HCT116 (cell line): ENCODE measurements around the gene AP3B1. TPM values are rescaled to one million over a fixed set of nuclear protein-coding genes. Genes with fewer than 3 reads are reported as not detected.

Source experiments
- ATAC-seq: fragments of 200-7000 bp; cut with Tn5 transposase; 2 replicates; pipeline ENCODE4 v1.9.1; 2020; ENCODE audit warnings: mild to moderate bottlenecking, moderate library complexity
- BruUV-seq: library from RNA; stranded (reverse); fragments of 400-500 nt; replicated peaks from 2 replicates; lab custom pipeline; 2021; lab: Mats Ljungman, UMichigan
- CTCF ChIA-PET: fragments of 300-600 bp; sonication (Branson Sonifier 250); formaldehyde crosslinking; loops from one replicate; lab custom pipeline; 2021; ENCODE audit warnings: antibody characterized with exemption; lab: Charles Lee
- POLR2A ChIA-PET: fragments of 300-600, 350-600 bp; sonication (Branson Sonifier 250); formaldehyde crosslinking; loops from one replicate; lab custom pipeline; 2021; ENCODE audit warnings: antibody characterized with exemption; lab: Charles Lee
- RAD21 ChIA-PET, 2 experiments: fragments of 300-600 bp; sonication (Branson Sonifier 250); formaldehyde crosslinking; loops; one replicate each; lab custom pipeline; 2023; ENCODE audit warnings: low total read pairs in 2 of 2; ENCODE audit not compliant: uncharacterized antibody in 2 of 2, unreplicated experiment in 2 of 2, low non-redundant PET in 1 of 2; lab: Charles Lee
- DNase-seq: peaks from one replicate; pipeline ENCODE4 v3.0.0-alpha.2; 2010; ENCODE audit warnings: low read depth, low spot score
- H2AFZ ChIP-seq: fragments of 200-600 bp; shearing (Covaris generic), sonication (generic); 2 replicates; pipeline ENCODE4 v1.6.1; 2017; ENCODE audit warnings: low read depth, mixed run types, mixed read lengths, antibody characterized with exemption, low read length; ENCODE audit not compliant: poor library complexity, severe bottlenecking
- H3K27ac ChIP-seq: 2 replicates; pipeline ENCODE4 v1.5.1; 2012; ENCODE audit warnings: low read depth, low read length
- H3K27me3 ChIP-seq: fragments of 200-600 bp; sonication (generic); 2 replicates; pipeline ENCODE4 v1.6.1; 2016; ENCODE audit warnings: mixed run types, low read length, mixed read lengths; ENCODE audit not compliant: insufficient read depth
- H3K36me3 ChIP-seq, 2 experiments: fragments of 200-500 bp in 1 of 2; fragments of 200-600 bp in 1 of 2; sonication (Bioruptor generic) in 1 of 2; sonication (generic) in 1 of 2; 2 replicates each; pipeline versions ENCODE4 v1.5.1 to v1.6.1; 2014 to 2016; ENCODE audit warnings: low read length in 2 of 2, inconsistent platforms in 1 of 2, mixed read lengths in 1 of 2, mixed run types in 1 of 2; ENCODE audit not compliant: insufficient read depth in 2 of 2, control insufficient read depth in 1 of 2
- H3K4me1 ChIP-seq, 2 experiments: fragments of 200-600 bp in 1 of 2; sonication (generic) in 1 of 2; 2 replicates each; pipeline versions ENCODE4 v1.5.1 to v1.6.1; 2012 to 2017; ENCODE audit warnings: low read length in 2 of 2, inconsistent platforms in 1 of 2, mild to moderate bottlenecking in 1 of 2, mixed read lengths in 1 of 2, mixed run types in 1 of 2, moderate library complexity in 1 of 2; ENCODE audit not compliant: insufficient read depth in 2 of 2, control insufficient read depth in 1 of 2
- H3K4me2 ChIP-seq: fragments of 200-600 bp; sonication (generic); 2 replicates; pipeline ENCODE4 v1.6.1; 2017; ENCODE audit warnings: mixed run types, low read length, mixed read lengths
- H3K4me3 ChIP-seq, 2 experiments: fragments of 200-600 bp in 1 of 2; sonication (generic) in 1 of 2; replicated peaks in 1 of 2; 2 replicates each; pipeline ENCODE4 v1.5.1; 2011 to 2016; ENCODE audit warnings: low read length in 2 of 2, control low read depth in 1 of 2, low read depth in 1 of 2, mild to moderate bottlenecking in 1 of 2, mixed read lengths in 1 of 2, mixed run types in 1 of 2
- H3K79me2 ChIP-seq: fragments of 200-600 bp; sonication (generic); 2 replicates; pipeline ENCODE4 v1.6.1; 2017; ENCODE audit warnings: mild to moderate bottlenecking, mixed run types, low read length, moderate library complexity, mixed read lengths; ENCODE audit not compliant: insufficient read depth
- H3K9ac ChIP-seq: fragments of 200-600 bp; sonication (generic); 2 replicates; pipeline ENCODE4 v1.6.1; 2016; ENCODE audit warnings: low read length, mixed read lengths
- H3K9me2 ChIP-seq: fragments of 200-600 bp; sonication (generic), shearing (Covaris generic); 2 replicates; pipeline ENCODE4 v1.6.1; 2017; ENCODE audit warnings: mixed run types, mild to moderate bottlenecking, moderate library complexity; ENCODE audit not compliant: insufficient read depth
- H3K9me3 ChIP-seq, 2 experiments: fragments of 200-500 bp in 1 of 2; fragments of 200-600 bp in 1 of 2; sonication (Bioruptor generic) in 1 of 2; sonication (generic) in 1 of 2; 2 replicates each; pipeline ENCODE4 v1.6.1; 2014 to 2017; ENCODE audit warnings: low read length in 2 of 2, mixed read lengths in 2 of 2, inconsistent platforms in 1 of 2, low read depth in 1 of 2, mild to moderate bottlenecking in 1 of 2, mixed run types in 1 of 2, moderate library complexity in 1 of 2; ENCODE audit not compliant: control insufficient read depth in 1 of 2, insufficient read depth in 1 of 2
- H4K20me1 ChIP-seq: fragments of 200-600 bp; sonication (generic), shearing (Covaris generic); 2 replicates; pipeline ENCODE4 v1.6.1; 2017; ENCODE audit warnings: mixed run types, mild to moderate bottlenecking, moderate library complexity; ENCODE audit not compliant: insufficient read depth
- CBX3 ChIP-seq: IDR thresholded peaks from 2 replicates; pipeline ENCODE4 v1.6.1; 2012; ENCODE audit warnings: low read depth
- CEBPB ChIP-seq: IDR thresholded peaks from 2 replicates; pipeline ENCODE4 v1.6.1; 2012; ENCODE audit warnings: low read depth
- EZH2 ChIP-seq: fragments of 200-600 bp; sonication (generic); IDR thresholded peaks from 2 replicates; pipeline ENCODE4 v1.6.1; 2017; ENCODE audit warnings: antibody characterized with exemption, mixed run types
- RAD21 ChIP-seq: IDR thresholded peaks from 2 replicates; pipeline ENCODE4 v1.6.1; 2012; ENCODE audit warnings: low read depth, mild to moderate bottlenecking
- SIN3A ChIP-seq: IDR thresholded peaks from 2 replicates; pipeline ENCODE4 v1.6.1; 2012; ENCODE audit warnings: low read depth
- SP1 ChIP-seq: IDR thresholded peaks from 2 replicates; pipeline ENCODE4 v1.6.1; 2012; ENCODE audit warnings: low read depth
- ZNF274 ChIP-seq: fragments of 200-500 bp; sonication (Bioruptor generic); IDR thresholded peaks from 2 replicates; pipeline ENCODE4 v1.6.1; 2014; ENCODE audit warnings: mild to moderate bottlenecking, low read depth, low read length, inconsistent platforms
- intact Hi-C: fragments of 100-400 bp; cut with micrococcal nuclease; formaldehyde crosslinking; loops from 2 replicates; pipeline ENCODE4 v1.10.0; 2022
- total RNA-seq: library from RNA; stranded (reverse); gene quantifications from one replicate; pipeline ENCODE4 v1.2.1, GENCODE V29; 2021; ENCODE audit not compliant: unreplicated experiment
- TF ChIP-seq, protein P1 (sequence below): IDR thresholded peaks from 2 replicates; pipeline ENCODE4 v1.6.1; 2012
- TF ChIP-seq, protein P2 (sequence below), 3 experiments: fragments of 200-600 bp in 1 of 3; sonication (generic) in 1 of 3; IDR thresholded peaks in 2 of 3; conservative IDR thresholded peaks in 1 of 3; 2 replicates each; pipeline ENCODE4 v1.5.1; 2012 to 2017; ENCODE audit warnings: low read depth in 2 of 3, low read length in 2 of 3, antibody characterized with exemption in 1 of 3, borderline replicate concordance in 1 of 3, control low read depth in 1 of 3, mild to moderate bottlenecking in 1 of 3, mixed read lengths in 1 of 3, mixed run types in 1 of 3, moderate library complexity in 1 of 3; ENCODE audit not compliant: insufficient read depth in 1 of 3

AP3B1 gene
- total RNA-seq, 1 experiment from 2014 or later: 54.5 TPM

DNA sequence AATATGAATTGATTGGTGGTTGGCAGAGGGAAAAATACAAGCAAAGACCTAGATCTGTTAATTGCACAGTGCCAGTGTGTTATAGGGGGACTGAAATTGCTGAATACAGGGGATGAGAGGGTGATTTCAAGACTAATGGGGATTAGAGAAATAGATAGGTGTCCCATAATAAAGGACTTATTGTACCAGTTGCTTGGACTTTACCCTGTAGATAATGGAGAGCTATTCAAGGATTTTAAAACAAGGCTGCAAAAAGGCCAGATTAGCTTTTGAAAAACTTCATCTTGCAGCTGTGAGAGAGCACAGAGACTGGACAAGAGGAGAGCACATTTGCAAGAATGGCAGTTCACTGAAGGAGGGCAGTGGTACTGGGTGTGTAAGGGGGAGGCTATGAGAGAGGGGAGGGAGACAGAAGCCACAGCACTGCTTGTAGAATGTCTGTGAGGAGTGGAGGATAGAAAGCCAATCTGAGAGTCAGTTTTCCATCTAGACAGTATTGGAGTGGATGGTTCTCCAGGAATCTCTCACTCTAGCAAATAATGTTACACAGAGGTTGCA lies 37.1 kb upstream of the AP3B1 start:
- CTCF ChIA-PET: no interaction called here
- TF ChIP-seq SIN3A: no peak
- TF ChIP-seq, protein P1, sequence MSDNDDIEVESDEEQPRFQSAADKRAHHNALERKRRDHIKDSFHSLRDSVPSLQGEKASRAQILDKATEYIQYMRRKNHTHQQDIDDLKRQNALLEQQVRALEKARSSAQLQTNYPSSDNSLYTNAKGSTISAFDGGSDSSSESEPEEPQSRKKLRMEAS: no peak
- no peak for TF ChIP-seq RAD21
- TF ChIP-seq CBX3: no peak
- no peak for TF ChIP-seq ZNF274

DNA sequence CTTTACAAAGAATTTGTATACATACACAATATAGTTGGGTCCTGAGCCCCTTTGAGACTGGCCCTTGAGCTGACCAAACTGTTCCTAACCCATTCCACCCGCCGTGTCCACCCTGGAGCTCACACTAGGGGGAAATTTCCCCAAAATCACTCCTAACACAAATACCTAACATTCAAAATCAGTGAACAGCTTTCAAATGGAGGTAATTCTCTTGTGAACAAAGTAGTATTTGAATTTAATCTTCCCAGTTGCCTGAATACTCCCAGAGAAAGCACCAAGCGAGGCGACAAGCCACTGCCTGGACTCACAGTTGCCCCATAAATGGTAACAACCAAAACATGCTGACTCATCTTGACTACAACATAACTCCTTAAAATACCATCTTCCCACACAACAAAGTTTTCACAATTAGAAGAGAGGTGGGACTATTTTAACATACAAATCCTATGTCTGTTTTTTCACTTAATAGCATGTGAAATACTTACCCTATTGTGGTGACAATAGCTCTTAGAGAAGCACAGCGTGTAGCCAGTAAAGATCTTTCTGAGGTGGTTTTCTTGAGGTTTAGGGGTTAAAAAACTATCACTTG lies 34.2 kb upstream of the AP3B1 start:
- BruUV-seq: no TSS peak
- no peak for DNase-seq
- CTCF ChIA-PET: no interaction called here
- Histone ChIP-seq H3K79me2 (no peaks in the 10 kb centered on the region), H3K36me3 (no peaks in the 10 kb centered on the region), H3K27me3 (no peaks in the 10 kb centered on the region), H3K4me1 (no peaks in the 10 kb centered on the region), H3K27ac (no peak overlapping the region), H3K9me3 (no peaks in the 10 kb centered on the region), H3K4me2 (no peak overlapping the region), H3K9me2 (no peaks in the 10 kb centered on the region), H2AFZ (peak overlapping the region; percentile 51), H3K9ac (no peak overlapping the region), H4K20me1 (no peaks in the 10 kb centered on the region), H3K4me3 (no peak overlapping the region)
- intact Hi-C loops: no loop called here
- RAD21 ChIA-PET: no interaction called here
- no peak for TF ChIP-seq EZH2
- TF ChIP-seq, protein P1: no peak
- TF ChIP-seq, protein P2, sequence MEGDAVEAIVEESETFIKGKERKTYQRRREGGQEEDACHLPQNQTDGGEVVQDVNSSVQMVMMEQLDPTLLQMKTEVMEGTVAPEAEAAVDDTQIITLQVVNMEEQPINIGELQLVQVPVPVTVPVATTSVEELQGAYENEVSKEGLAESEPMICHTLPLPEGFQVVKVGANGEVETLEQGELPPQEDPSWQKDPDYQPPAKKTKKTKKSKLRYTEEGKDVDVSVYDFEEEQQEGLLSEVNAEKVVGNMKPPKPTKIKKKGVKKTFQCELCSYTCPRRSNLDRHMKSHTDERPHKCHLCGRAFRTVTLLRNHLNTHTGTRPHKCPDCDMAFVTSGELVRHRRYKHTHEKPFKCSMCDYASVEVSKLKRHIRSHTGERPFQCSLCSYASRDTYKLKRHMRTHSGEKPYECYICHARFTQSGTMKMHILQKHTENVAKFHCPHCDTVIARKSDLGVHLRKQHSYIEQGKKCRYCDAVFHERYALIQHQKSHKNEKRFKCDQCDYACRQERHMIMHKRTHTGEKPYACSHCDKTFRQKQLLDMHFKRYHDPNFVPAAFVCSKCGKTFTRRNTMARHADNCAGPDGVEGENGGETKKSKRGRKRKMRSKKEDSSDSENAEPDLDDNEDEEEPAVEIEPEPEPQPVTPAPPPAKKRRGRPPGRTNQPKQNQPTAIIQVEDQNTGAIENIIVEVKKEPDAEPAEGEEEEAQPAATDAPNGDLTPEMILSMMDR (IDR thresholded peaks at IDR 0.05 in 2 of 3, conservative IDR thresholded peaks at IDR 0.05 in 1 of 3; ENCODE audit: borderline replicate concordance in 1 of 3, insufficient read depth in 1 of 3, low read depth in 2 of 3, low read length in 2 of 3): no peak
- TF ChIP-seq SP1: no peak
- no peak for TF ChIP-seq RAD21
- no peak for TF ChIP-seq CEBPB
- POLR2A ChIA-PET: no interaction called here
- no peak for ATAC-seq

More for the DNA sequence above, 37.1 kb upstream of the AP3B1 start:
- BruUV-seq: no TSS peak
- no peak overlapping the region for H3K4me3 ChIP-seq
- H3K9ac ChIP-seq: no peak overlapping the region
- H3K27ac ChIP-seq: no peak overlapping the region
- H3K4me1 ChIP-seq: no peaks in the 10 kb centered on the region
- intact Hi-C loops: no loop called here
- DNase-seq: no peak
- POLR2A ChIA-PET: no interaction called here
- H3K9me2 ChIP-seq: no peaks in the 10 kb centered on the region
- no peaks in the 10 kb centered on the region for H3K79me2 ChIP-seq
- H4K20me1 ChIP-seq: no peaks in the 10 kb centered on the region
- no peak for ATAC-seq
- RAD21 ChIA-PET: no interaction called here
- H3K4me2 ChIP-seq: no peak overlapping the region
- no peaks in the 10 kb centered on the region for H3K36me3 ChIP-seq
- no peaks in the 10 kb centered on the region for H3K27me3 ChIP-seq
- H2AFZ ChIP-seq: no peak overlapping the region
- no peaks in the 10 kb centered on the region for H3K9me3 ChIP-seq
